ENCODE results near the gene TTPAL.
A peak's percentile ranks its signal among the peaks of the same experiment; 100 is the strongest.

The TTPAL gene
- long read RNA-seq, donor 1, full-length matches to known transcripts, result 5 of 5 reads
- long read RNA-seq, donor 1, partial matches to known transcripts, result 0 of 5 reads
- long read RNA-seq, donor 1, other reads (novel, unspliced or antisense), result 0 of 5 reads
- long read RNA-seq, donor 2, result 0 reads
- long read RNA-seq, donor 3, full-length matches to known transcripts, result 6 of 6 reads
- long read RNA-seq, donor 3, partial matches to known transcripts, result 0 of 6 reads
- long read RNA-seq, donor 3, other reads (novel, unspliced or antisense), result 0 of 6 reads
- long read RNA-seq, donor 4, full-length matches to known transcripts, result 3 of 3 reads
- long read RNA-seq, donor 4, partial matches to known transcripts, result 0 of 3 reads
- long read RNA-seq, donor 4, other reads (novel, unspliced or antisense), result 0 of 3 reads
- long read RNA-seq, donor 5, full-length matches to known transcripts, result 2 of 2 reads
- long read RNA-seq, donor 5, partial matches to known transcripts, result 0 of 2 reads
- long read RNA-seq, donor 5, other reads (novel, unspliced or antisense), result 0 of 2 reads
- long read RNA-seq, donor 6, full-length matches to known transcripts, result 2 of 2 reads
- long read RNA-seq, donor 6, partial matches to known transcripts, result 0 of 2 reads
- long read RNA-seq, donor 6, other reads (novel, unspliced or antisense), result 0 of 2 reads
- long read RNA-seq, donor 7, full-length matches to known transcripts, result 2 of 2 reads
- long read RNA-seq, donor 7, partial matches to known transcripts, result 0 of 2 reads
- long read RNA-seq, donor 7, other reads (novel, unspliced or antisense), result 0 of 2 reads
- long read RNA-seq, donor 8, full-length matches to known transcripts, result 1 of 1 reads
- long read RNA-seq, donor 8, partial matches to known transcripts, result 0 of 1 reads
- long read RNA-seq, donor 8, other reads (novel, unspliced or antisense), result 0 of 1 reads

GRCh38 chr20:44475694-44476560 is at the start of gene TTPAL:
Gene TTPAL (plus strand): TSS chr20:44475874. CDS start chr20:44480000, 4,126 bp downstream.
- peak; percentile 88 for DNase-seq

- no peak for DNase-seq
These were observed 49.8 kb upstream of the TTPAL start for GRCh38 chr20:44425923-44426322.

GRCh38 chr20:44426879-44427790 is 48.5 kb upstream of the TTPAL start:
- no peak for DNase-seq

DNA sequence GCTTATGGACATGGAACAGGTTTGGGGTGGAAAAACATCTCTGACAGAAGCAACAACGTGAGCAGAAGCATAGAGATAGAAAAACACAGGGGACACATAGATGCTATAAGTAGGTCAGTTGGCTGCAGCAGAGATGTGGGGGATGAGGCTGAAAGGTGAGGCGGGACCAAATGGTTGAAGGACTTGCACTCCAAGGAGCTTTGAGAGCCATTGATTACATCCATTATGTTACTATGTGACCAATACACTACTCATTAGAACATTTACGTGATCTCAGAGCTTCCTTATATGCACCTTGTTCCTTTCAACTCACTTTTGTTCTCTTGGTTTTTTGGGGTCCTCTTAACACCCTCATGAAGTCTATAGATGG is 47.9 kb upstream of the TTPAL start:
- DNase-seq, result no peak

DNA sequence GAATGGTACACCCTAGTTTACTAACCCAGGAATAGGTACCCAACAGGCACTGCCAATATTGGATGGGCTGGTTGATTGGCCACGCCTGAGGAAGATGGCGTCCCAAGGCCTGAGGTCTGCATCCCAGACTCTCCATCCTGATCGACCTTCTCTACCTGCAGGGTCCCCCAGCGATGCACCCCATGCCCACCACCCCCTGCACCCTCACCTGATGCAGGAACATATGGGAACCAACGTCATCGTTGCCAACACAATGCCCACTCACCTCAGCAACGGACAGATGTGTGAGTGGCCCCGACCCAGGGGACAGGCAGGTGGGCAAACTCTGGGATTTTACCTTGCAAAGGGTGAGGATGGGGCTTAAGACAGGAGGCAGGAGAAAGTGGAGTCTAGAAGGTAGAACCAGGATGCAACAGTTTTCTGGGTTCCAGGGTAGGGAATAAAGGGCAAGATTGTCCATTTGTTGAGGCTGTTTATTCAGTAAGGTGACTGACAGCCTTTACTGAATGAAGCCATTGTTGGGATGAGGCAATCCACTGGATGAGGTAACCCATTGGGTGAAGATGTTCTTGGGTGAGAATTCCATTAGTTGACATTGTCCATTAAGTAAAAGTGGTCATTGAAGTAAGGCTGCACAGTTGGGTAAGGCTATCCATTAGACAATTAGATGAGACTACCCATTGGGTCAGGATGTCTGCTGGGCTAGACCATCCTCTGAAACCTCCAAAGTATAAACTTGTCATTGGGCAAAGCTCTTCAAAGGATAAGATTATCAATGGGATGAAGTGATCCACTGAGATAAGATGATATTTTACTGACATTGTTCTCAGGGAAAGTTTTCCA is 47.3 kb upstream of the TTPAL start:
- no peak for DNase-seq

GRCh38 chr20:44429017-44429339 is 46.7 kb upstream of the TTPAL start:
- no peak for DNase-seq

DNA sequence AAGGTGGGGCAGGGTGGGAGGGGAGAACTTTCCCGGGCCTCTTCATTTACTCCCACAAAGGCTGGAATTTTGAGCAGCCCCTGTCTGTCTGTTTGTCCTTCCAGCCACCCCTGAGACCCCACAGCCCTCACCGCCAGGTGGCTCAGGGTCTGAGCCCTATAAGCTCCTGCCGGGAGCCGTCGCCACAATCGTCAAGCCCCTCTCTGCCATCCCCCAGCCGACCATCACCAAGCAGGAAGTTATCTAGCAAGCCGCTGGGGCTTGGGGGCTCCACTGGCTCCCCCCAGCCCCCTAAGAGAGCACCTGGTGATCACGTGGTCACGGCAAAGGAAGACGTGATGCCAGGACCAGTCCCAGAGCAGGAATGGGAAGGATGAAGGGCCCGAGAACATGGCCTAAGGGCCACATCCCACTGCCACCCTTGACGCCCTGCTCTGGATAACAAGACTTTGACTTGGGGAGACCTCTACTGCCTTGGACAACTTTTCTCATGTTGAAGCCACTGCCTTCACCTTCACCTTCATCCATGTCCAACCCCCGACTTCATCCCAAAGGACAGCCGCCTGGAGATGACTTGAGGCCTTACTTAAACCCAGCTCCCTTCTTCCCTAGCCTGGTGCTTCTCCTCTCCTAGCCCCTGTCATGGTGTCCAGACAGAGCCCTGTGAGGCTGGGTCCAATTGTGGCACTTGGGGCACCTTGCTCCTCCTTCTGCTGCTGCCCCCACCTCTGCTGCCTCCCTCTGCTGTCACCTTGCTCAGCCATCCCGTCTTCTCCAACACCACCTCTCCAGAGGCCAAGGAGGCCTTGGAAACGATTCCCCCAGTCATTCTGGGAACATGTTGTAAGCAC is 46.0 kb upstream of the TTPAL start:
- no peak for DNase-seq

DNA sequence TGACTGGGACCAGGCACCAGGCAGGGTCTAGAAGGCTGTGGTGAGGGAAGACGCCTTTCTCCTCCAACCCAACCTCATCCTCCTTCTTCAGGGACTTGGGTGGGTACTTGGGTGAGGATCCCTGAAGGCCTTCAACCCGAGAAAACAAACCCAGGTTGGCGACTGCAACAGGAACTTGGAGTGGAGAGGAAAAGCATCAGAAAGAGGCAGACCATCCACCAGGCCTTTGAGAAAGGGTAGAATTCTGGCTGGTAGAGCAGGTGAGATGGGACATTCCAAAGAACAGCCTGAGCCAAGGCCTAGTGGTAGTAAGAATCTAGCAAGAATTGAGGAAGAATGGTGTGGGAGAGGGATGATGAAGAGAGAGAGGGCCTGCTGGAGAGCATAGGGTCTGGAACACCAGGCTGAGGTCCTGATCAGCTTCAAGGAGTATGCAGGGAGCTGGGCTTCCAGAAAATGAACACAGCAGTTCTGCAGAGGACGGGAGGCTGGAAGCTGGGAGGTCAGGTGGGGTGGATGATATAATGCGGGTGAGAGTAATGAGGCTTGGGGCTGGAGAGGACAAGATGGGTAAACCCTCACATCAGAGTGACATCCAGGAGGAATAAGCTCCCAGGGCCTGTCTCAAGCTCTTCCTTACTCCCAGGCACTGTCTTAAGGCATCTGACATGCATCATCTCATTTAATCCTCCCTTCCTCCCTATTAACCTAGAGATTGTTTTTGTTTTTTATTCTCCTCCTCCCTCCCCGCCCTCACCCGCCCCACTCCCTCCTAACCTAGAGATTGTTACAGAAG is 45.2 kb upstream of the TTPAL start:
- DNase-seq, result no peak

GRCh38 chr20:44431118-44431501 is 44.6 kb upstream of the TTPAL start:
- DNase-seq, result no peak

- DNase-seq, result no peak
These were observed 44.0 kb upstream of the TTPAL start for GRCh38 chr20:44431502-44432234.

- DNase-seq, result no peak
These were observed 42.8 kb upstream of the TTPAL start for GRCh38 chr20:44432618-44433577.

DNA sequence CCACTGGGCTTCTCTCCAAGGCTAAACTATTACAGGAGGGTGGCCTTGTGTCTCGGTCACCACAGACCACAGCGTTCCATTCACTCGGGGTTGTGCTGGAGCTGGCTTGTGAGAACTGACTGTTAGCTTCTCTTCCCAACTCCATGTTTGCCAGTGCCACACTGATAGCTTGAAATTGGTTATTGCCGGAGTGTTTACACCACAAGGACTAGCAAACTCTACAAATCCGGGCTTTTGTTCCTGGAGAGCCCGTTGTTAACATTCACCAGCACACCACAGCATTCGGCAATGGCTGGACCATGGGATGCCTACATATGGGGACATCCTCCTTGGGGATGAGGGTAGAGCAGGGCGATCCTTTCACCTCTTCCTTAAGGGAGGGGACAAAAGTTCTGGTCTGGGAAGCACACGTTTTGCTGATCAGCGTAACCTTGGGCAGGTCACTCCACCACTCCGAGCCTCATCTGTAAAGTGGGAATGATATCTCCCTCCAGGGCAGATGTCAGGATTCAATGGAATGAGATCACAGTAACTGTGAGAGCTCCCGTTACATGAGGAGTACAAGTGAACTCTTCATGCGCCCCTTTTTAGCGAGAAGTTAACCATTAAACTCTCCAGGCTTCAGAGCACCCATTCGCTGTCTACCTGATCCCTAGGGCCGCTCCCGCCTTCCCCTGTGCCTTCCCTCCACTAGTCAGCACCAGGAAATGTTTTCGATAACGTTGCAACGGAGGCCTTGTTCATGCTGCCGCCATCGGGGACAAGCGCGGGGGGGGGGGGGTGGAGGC is 41.7 kb upstream of the TTPAL start:
- no peak for DNase-seq

DNA sequence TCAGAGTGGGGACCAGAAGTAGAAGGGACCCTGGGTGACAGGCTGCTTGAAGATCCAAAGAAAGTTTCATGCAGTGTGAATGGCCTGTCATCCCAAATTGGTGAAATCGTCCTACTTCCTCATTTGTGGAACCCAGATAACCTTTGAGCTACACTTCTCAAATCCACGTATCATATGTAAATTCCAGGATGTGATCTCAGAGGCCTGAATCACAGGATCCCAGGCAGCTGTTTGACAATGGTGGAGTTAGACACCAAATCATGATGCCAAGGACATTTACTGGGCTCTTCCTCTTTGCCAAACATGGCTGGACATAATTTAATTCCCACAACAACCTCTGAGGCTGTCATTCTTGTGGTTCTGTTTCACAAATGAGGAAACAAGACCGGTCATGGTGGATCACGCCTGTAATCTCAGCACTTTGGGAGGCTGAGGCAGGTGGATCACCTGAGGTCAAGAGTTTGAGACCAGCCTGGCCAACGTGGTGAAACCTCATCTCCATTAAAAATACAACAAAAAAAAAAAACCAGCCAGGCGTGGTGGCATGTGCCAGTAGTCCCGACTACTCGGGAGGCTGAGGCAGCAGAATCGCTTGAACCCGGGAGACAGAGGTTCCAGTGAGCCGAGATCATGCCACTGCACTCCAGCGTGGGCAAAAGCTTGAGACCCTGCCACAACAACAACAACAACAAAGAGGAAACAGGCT is 39.9 kb upstream of the TTPAL start:
- DNase-seq, result no peak

GRCh38 chr20:44436393-44436792 is 39.3 kb upstream of the TTPAL start:
- no peak for DNase-seq

GRCh38 chr20:44437497-44437896 is 38.2 kb upstream of the TTPAL start:
- DNase-seq, result no peak
